HG02938 (cell line): ENCODE results near the gene MT1H.

ENCODE experiments used
- ATAC-seq: cut with Tn5 transposase; IDR thresholded peaks from one replicate; pipeline ENCODE4 v1.9.1; 2021; ENCODE audit warnings: mild to moderate bottlenecking, moderate library complexity; ENCODE audit not compliant: unreplicated experiment

MT1H gene

DNA sequence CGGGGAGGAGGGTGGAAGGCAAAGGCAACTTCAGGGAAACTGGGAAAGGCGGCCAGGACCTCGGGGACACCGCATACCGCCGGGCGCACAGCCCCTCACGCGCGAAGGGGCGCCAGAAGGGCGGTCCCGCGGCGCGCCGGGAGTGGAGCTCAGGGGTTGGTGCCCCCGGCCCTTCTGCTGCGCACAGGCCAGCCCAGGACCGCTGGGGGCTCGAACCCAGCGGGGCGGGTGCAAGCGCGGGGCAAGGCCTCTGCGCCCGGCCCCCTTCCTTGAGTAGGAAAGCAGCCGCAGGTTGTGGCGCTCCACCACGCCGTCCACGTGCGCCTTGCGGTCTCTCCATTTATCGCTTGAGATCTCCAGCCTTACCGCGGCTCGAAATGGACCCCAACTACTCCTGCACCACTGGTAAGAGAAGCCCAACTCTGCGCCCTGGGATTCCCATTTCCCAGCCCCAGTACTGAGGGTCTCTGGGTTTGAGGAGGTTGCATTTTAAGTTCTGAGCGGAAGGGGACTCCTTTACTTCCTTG lies 34.1 kb upstream of the MT1H start:
- ATAC-seq, result no peak

DNA sequence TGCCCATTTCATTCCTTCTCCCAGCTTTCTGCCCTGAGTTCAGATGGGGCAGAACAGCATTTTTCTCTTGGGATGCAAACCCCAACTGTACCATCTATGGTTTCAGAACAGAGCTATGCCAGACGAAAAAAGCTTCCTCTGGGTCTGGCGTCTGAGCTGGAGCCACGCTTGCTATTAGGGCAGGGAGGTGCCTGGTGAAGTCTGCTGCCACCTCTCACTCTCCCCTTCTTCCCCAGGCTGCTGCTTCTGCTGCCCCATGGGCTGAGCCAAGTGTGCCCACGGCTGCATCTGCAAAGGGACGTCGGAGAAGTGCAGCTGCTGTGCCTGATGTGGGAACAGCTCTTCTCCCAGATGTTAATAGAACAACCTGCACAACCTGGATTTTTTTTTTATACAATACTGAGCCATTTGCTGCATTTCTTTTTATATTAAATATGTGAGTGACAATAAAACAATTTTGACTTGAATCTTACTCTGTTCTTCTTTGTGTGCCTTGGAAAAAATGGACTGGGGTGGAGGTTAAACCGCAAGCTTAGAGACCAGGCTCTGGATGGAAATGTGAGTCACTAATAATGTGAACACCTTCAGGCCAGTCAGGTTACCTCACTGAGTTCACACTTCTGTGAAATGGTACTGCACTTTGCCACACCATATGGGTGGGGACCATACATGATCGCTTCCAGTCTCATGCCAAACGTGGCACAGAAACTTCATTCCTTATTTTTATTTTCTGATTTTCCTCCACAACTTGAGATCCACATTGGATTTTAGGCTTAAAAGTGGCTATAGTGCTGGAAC lies 32.8 kb upstream of the MT1H start:
- ATAC-seq, result no peak

DNA sequence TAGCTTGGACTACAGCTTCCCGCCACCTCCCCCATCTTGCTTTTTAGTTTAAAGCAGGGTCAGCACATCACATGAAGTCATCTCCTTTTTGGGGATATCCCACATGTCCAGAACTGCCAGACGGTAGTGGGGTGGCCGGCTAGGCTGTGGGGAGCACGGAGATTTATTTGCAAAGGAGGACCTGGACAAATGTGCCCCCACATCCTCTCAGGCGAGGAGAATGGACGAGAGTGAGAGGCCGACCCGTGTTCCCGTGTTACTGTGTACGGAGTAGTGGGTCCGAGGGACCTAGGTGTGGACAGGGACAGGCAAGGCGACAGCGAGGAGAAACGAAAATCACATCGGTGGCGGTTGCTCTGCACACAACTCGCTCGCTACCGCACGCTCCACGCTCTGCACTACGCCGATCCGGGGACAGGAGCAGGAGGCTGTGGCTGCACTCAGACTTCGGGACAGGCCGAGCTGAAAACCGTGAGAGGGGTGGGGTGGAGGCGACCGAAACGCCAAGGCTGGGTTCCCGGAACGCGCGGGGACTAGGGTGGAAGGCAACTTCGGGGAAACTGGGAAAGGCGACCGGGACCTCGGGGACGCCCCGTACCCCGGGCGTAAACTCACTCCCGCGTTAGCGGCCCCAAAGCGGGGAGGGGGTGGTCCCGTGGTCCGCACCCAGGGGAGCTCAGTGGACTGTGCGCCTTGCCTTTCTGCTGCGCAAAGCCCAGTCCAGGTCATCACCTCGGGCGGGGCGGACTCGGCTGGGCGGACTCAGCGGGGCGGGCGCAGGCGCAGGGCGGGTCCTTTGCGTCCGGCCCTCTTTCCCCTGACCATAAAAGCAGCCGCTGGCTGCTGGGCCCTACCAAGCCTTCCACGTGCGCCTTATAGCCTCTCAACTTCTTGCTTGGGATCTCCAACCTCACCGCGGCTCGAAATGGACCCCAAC lies 31.5 kb upstream of the MT1H start, which contains the start of gene MT1A:
Gene MT1A, plus strand, starts transcription at position 853 of the 937 bp plus-strand sequence. Its CDS starts 73 bp downstream, at position 926.
- ATAC-seq, result no peak

- ATAC-seq, result no peak
Observed at GRCh38 chr16:56639045-56639444, 30.6 kb upstream of the MT1H start.

DNA sequence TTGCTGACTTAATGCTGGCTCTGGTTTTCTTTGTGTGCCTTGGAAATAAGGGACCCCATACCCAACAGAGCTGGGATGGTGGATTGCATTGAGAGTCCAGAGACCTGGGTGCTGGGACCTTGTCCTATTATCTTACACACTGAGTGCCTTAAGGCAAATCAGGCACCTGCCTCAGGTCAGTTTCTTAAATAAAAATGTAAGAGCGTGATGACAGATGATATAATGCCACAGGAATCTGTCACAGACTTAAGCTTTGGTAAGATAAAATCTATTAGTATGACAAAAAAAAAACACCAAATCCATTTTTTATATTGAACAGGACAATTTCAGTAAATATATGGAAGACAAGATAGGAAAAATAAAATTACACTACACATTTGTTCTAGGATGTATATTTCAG lies 29.5 kb upstream of the MT1H start:
- ATAC-seq, result no peak

DNA sequence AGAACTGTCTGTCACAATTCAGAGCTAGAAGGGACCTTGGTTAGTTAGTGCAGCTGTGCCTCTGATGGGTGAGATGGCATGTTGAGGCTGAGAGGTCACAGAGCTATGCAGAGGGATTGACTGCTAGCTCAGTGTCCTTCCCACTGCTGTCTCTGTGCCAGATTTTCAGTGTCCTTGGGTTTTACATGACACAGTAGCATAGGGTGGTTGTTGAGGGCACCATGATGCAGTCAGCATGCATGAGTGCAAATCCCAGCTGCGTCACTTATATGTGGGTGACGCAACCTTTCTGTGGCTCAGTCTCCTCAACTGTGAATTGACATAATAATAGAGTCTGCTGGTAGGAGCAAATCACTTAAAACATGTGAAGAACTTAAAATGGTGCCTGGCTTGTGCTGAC lies 28.4 kb upstream of the MT1H start:
- ATAC-seq, result no peak

DNA sequence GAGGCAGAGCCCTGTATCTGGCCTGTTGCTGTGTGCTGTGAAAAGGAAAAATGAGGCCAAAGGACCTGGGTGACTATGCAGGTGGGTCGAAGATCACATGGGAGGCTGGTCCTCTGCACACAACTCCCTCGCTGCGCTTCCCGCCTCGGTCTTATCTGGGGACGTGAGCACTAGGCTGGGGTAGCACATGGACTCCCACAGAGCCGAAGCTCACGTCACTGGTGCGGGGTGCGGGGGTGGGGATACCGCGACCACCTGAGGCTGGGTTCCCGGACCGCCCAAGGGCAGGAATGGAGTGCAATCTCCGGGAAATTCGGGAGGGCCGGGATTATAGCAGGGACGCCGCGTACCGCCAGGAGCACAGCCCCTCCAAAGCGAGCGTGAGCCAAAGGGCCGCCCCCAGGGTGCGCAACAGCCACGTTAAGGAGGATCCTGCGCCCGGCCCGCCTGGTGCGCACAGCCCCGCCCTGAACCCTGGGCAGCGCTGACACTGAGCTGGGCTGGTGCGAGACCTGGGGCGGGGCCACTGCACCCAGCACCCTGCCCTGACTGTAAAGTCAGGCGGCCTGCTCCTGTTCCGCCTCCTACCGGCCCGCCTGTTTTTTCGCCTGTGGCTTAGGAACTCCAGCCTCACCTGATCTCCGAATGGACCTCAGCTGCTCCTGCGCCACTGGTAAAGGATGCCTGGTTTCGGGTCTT lies 26.4 kb upstream of the MT1H start:
- no peak for ATAC-seq

- no peak for ATAC-seq
Observed at GRCh38 chr16:56643833-56644232, 25.8 kb upstream of the MT1H start.

DNA sequence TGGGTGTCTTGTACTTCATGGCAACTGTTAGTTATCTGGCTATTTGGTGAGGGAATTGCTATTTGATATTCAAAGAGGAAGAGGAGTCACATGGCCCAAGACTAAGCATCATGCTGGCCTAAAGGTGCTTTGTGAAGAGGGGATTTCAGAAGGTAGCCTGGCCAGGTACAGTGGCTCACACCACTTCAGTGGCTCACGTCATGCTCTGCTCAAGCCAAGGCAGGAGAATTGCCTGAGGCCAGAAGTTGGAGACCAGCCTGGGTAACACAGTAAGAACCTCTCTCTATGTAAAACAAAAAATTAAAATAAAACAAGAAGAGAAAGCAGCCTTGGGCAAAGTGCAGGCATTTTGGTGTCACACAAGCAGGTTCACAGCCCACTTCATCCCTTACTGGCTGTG lies 24.3 kb upstream of the MT1H start:
- ATAC-seq, result no peak

DNA sequence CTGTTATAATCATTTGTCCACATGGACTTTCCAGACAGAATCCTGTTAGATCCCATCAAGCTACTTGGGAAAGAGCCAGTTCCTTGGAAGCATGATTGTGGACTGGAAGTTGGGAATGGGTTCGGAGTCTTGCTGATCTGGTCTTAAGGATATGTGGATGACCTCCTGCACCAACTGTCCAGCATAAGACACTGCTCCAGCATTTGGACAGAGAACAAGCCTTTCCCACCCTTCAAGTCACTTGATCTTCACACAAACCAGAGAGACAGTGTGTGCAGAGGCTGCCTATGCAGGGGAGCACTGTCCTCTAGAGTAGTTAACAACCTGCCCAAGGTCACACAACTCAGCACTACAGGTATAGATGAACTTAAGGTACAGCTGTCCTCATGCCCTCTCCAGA lies 23.8 kb upstream of the MT1H start:
- no peak for ATAC-seq

GRCh38 chr16:56647641-56648431 lies 21.8 kb upstream of the MT1H start:
- no peak for ATAC-seq

- no peak for ATAC-seq
Observed at GRCh38 chr16:56649271-56649670, 20.3 kb upstream of the MT1H start.

GRCh38 chr16:56649820-56650219 lies 19.8 kb upstream of the MT1H start:
- ATAC-seq, result no peak

- no peak for ATAC-seq
Observed at GRCh38 chr16:56651586-56651985, 18.0 kb upstream of the MT1H start, which contains the start of gene MT1B. Gene MT1B (plus strand): TSS chr16:56651886. CDS start chr16:56651954, 68 bp downstream.

DNA sequence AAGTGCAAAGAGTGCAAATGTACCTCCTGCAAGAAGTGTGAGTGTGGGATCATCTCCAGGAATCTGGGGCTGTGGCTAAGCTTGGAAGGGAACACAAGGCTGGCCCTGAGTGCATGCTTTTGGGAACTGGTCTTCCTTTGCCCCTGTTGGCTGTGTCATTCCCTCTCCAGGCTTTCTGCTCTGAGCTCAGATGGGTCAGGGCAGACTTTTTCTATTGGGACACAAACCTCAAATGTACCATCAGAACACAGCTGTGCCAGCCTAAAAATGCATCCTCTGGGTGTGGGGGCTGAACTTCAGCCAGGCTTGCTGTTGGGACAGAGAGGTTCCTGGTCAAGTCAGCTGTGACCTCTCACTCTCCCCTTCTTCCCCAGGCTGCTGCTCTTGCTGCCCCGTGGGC lies 17.0 kb upstream of the MT1H start:
- no peak for ATAC-seq

DNA sequence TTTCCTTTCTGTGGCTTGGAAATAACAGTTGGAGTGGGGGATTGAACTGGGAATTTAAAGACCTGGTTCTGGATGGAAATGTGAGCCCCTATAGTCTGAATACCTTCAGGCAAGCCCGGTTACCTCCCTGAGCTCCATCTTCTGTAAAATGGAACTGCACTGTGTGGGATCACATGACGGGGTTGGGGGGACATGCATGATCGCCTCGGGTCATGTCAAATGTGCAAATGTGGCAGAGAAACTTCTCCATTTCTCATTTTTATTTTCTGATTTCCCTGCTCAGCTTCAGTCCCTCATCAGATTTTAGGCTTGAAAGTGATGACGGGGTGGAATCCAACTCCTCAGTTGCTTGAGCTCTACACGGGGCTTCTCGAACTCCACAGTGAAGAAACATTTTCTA lies 16.4 kb upstream of the MT1H start:
- no peak for ATAC-seq

DNA sequence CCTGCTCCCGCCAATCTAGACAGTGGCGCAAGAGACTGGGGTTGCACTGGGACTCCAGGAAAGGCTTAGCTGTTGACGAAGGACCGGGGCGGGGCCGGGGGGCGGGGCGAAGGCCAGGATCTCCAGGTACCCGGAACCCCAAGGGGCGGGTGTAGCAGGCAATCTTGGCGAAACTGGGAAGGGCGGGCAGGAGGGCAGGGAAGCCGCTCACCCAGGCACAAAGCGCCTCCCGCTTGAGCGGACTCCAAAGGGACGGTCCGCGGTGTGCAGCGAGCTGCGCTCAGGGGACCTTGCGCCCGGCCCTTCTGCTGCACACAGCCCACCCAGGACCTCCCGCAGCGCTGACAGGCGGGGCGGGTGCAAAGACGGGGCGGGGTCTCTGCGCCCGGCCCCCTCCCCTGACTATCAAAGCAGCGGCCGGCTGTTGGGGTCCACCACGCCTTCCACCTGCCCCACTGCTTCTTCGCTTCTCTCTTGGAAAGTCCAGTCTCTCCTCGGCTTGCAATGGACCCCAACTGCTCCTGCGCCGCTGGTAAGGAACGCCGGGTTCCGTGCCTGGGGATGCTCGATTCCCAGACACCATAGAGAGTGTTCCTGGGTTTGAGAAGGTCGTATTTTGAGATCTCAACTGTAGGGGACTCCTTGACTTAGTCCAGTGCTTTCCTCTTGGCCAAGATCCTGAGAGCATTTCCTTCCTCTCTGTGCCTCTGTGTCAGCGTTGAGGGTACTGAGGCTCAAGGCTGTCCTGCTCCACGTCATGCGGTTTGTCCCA lies 11.9 kb upstream of the MT1H start, which contains the start of gene MT1F:
Gene MT1F, plus strand, starts transcription at position 405 of the 772 bp plus-strand sequence. Its CDS starts 100 bp downstream, at position 505.
- ATAC-seq, result no peak

DNA sequence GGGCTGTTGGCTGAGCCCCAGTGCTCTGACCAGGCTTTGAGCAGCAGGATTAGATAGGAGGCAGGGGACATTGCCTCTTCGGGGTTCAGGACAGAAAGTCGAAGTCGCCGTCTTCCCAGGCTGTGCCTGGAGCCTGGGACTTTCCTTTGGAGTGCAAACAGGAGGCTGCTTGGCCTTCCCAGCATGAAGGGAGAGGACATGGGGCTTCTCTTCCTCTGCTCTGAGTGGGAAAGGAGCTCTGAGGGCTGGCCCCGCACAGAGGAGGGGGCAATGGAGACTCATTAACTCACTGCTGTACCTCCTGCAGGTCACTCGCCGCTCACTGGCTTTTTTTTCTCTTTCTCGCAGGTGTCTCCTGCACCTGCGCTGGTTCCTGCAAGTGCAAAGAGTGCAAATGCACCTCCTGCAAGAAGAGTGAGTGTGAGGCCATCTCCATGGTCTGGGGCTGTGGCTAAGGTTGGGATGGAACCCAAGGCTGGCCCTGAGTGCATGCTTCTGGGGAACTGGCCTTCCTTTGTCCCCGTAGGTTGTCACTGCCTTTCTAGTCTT lies 11.2 kb upstream of the MT1H start:
- no peak for ATAC-seq
